KMS-11 (cell line): ENCODE data around the gene FREY1.

ENCODE experiments used
- H2AFZ ChIP-seq: fragments of 200-600 bp; sonication (generic); 2 replicates; pipeline ENCODE4 v1.6.1; 2016; ENCODE audit warnings: antibody characterized with exemption, mixed run types, low read depth
- H3K27ac ChIP-seq: fragments of 200-600 bp; sonication (generic); 2 replicates; pipeline ENCODE4 v1.6.1; 2016; ENCODE audit warnings: mild to moderate bottlenecking, mixed run types
- H3K27me3 ChIP-seq: fragments of 200-600 bp; sonication (generic); 2 replicates; pipeline ENCODE4 v1.6.1; 2017; ENCODE audit warnings: mild to moderate bottlenecking, low read depth, mixed run types, moderate library complexity; ENCODE audit not compliant: insufficient read depth
- H3K36me3 ChIP-seq: fragments of 200-600 bp; sonication (generic); 2 replicates; pipeline ENCODE4 v1.6.1; 2017; ENCODE audit warnings: mild to moderate bottlenecking, mixed run types; ENCODE audit not compliant: insufficient read depth
- H3K4me1 ChIP-seq: fragments of 200-600 bp; sonication (generic); 2 replicates; pipeline ENCODE4 v1.6.1; 2016; ENCODE audit warnings: mild to moderate bottlenecking, low read depth, mixed run types; ENCODE audit not compliant: poor library complexity, severe bottlenecking
- H3K4me2 ChIP-seq: fragments of 200-600 bp; sonication (generic); 2 replicates; pipeline ENCODE4 v1.7.0; 2016; ENCODE audit warnings: mild to moderate bottlenecking, mixed run types
- H3K4me3 ChIP-seq: fragments of 200-600 bp; sonication (generic); IDR thresholded peaks from 2 replicates; pipeline ENCODE4 v1.6.1; 2017; ENCODE audit warnings: low read depth, low read length, mixed read lengths; ENCODE audit not compliant: insufficient read depth
- H3K79me2 ChIP-seq: fragments of 200-600 bp; sonication (generic); 2 replicates; pipeline ENCODE4 v1.6.1; 2016; ENCODE audit warnings: low read depth, mixed run types; ENCODE audit not compliant: insufficient read depth
- H3K9ac ChIP-seq: fragments of 200-600 bp; sonication (generic); 2 replicates; pipeline ENCODE4 v1.6.1; 2016; ENCODE audit warnings: mild to moderate bottlenecking, mixed run types
- H4K20me1 ChIP-seq: fragments of 200-600 bp; sonication (generic); 2 replicates; pipeline ENCODE4 v1.6.1; 2016; ENCODE audit warnings: mild to moderate bottlenecking, mixed run types; ENCODE audit not compliant: insufficient read depth
- CTCF ChIP-seq: fragments of 200-600 bp; sonication (generic); conservative IDR thresholded peaks from 2 replicates; pipeline ENCODE4 v1.6.1; 2017; ENCODE audit warnings: low read depth, mild to moderate bottlenecking, antibody characterized with exemption, low read length, moderate library complexity, mixed read lengths

The FREY1 gene

GRCh38 chr11:45921561-45922424 is 14.7 kb upstream of the FREY1 start:
- Histone ChIP-seq H3K36me3 (no peaks in the 10 kb centered on the region), H4K20me1 (no peaks in the 10 kb centered on the region), H3K4me2 (peak overlapping the region; percentile 39), H3K79me2 (peaks cover 5% of the 10 kb centered on the region), H3K27ac (no peak overlapping the region), H3K9ac (no peak overlapping the region), H2AFZ (peak overlapping the region; percentile 73), H3K4me3 (no peak overlapping the region), H3K4me1 (peaks cover 8% of the 10 kb centered on the region), H3K27me3 (0 out of 2 replicates have a peak, but pooled peaks cover 5% of the 10 kb centered on the region)
- no peak for TF ChIP-seq CTCF

- Histone ChIP-seq H3K27ac (no peak overlapping the region), H3K79me2 (peaks cover 14% of the 10 kb centered on the region), H2AFZ (no peak overlapping the region), H3K27me3 (0 out of 2 replicates have a peak, but pooled peaks cover 5% of the 10 kb centered on the region), H3K4me2 (no peak overlapping the region), H3K9ac (no peak overlapping the region), H3K4me3 (no peak overlapping the region), H3K4me1 (peaks cover 16% of the 10 kb centered on the region), H3K36me3 (no peaks in the 10 kb centered on the region), H4K20me1 (no peaks in the 10 kb centered on the region)
- no peak for TF ChIP-seq CTCF
Observed at GRCh38 chr11:45920531-45921477, 13.7 kb upstream of the FREY1 start.

GRCh38 chr11:45919806-45920530 is 12.9 kb upstream of the FREY1 start:
- no peak overlapping the region for H3K4me3 ChIP-seq
- 0 out of 2 replicates have a peak, but pooled peaks cover 5% of the 10 kb centered on the region for H3K27me3 ChIP-seq
- no peaks in the 10 kb centered on the region for H3K36me3 ChIP-seq
- no peak overlapping the region for H3K9ac ChIP-seq
- no peak overlapping the region for H3K27ac ChIP-seq
- H3K79me2 ChIP-seq: peaks cover 14% of the 10 kb centered on the region
- H3K4me1 ChIP-seq: peaks cover 16% of the 10 kb centered on the region
- H4K20me1 ChIP-seq: no peaks in the 10 kb centered on the region
- no peak overlapping the region for H2AFZ ChIP-seq
- no peak for TF ChIP-seq CTCF
- H3K4me2 ChIP-seq: no peak overlapping the region
